NCI-H226 (cell line): ENCODE measurements around the gene SMG5.
A peak's percentile ranks its signal among the peaks of the same experiment; 100 is the strongest.
"Not testable (repeated sequence)": the region's sequence is repeated elsewhere in the genome, so short reads cannot be mapped to it uniquely, and the experiment has no call there.

Experiments
- DNase-seq: peaks from one replicate; pipeline ENCODE4 v3.0.0-alpha.2; 2015

Gene SMG5

GRCh38 chr1:156282479-156283222, at the start of gene SMG5:
SMG5 (minus strand) TSS chr1:156282825; CDS start chr1:156282680, 145 bp downstream.
- peak; percentile 97 for DNase-seq

- not testable (repeated sequence) for DNase-seq
Measured at GRCh38 chr1:156323179-156323578, 40.6 kb upstream of the SMG5 start.

GRCh38 chr1:156320560-156320959, 37.9 kb upstream of the SMG5 start:
- DNase-seq = no peak

- DNase-seq = no peak
Measured at GRCh38 chr1:156319664-156320063, 37.0 kb upstream of the SMG5 start.

GRCh38 chr1:156316909-156317308, 34.3 kb upstream of the SMG5 start:
- DNase-seq = no peak

- peak; percentile 46 for DNase-seq
Measured at GRCh38 chr1:156310962-156311361, 28.3 kb upstream of the SMG5 start.

GRCh38 chr1:156308078-156308477, 25.5 kb upstream of the SMG5 start:
- no peak for DNase-seq

GRCh38 chr1:156305215-156305614, 22.6 kb upstream of the SMG5 start:
- no peak for DNase-seq

- no peak for DNase-seq
Measured at GRCh38 chr1:156303241-156303640, 20.6 kb upstream of the SMG5 start.

- DNase-seq = no peak
Measured at GRCh38 chr1:156298852-156299357, 16.3 kb upstream of the SMG5 start, which contains the start of gene VHLL. VHLL (minus strand) TSS chr1:156299307; CDS start chr1:156299189, 118 bp downstream.

- peak; percentile 53 for DNase-seq
Measured at GRCh38 chr1:156295391-156295947, 12.8 kb upstream of the SMG5 start, which contains the start of gene GLMP. GLMP (minus strand) TSS chr1:156295679; CDS start chr1:156295645, 34 bp downstream.

- no peak for DNase-seq
Measured at GRCh38 chr1:156293895-156294294, 11.3 kb upstream of the SMG5 start.

- no peak for DNase-seq
Measured at GRCh38 chr1:156293098-156293434, 10.4 kb upstream of the SMG5 start.

- DNase-seq = peak; percentile 79
Measured at GRCh38 chr1:156291226-156292061, 8.8 kb upstream of the SMG5 start.

GRCh38 chr1:156289857-156290256, 7.2 kb upstream of the SMG5 start:
- no peak for DNase-seq

GRCh38 chr1:156286061-156286460, 3.4 kb upstream of the SMG5 start:
- no peak for DNase-seq

- DNase-seq = no peak
Measured at GRCh38 chr1:156285437-156285836, 2.8 kb upstream of the SMG5 start.

GRCh38 chr1:156284757-156285156, 2.1 kb upstream of the SMG5 start:
- DNase-seq = no peak

- no peak for DNase-seq
Measured at GRCh38 chr1:156284112-156284511, 1.5 kb upstream of the SMG5 start, which contains the start of gene TMEM79. TMEM79 (plus strand) TSS chr1:156284325; CDS start chr1:156285227, 902 bp downstream.

- no peak for DNase-seq
Measured at GRCh38 chr1:156283521-156283920, 896 bp upstream of the SMG5 start.

GRCh38 chr1:156281693-156282478, 739 bp downstream of the SMG5 start:
- no peak for DNase-seq

- no peak for DNase-seq
Measured at GRCh38 chr1:156281281-156281680, 1.3 kb downstream of the SMG5 start.
